Endodermal cell (in vitro differentiated cells): ENCODE results near the gene CASP12. TPM values are rescaled to one million over a fixed set of nuclear protein-coding genes. Genes with fewer than 3 reads are reported as not detected.

Experiments used
- DNase-seq: peaks from one replicate; pipeline ENCODE4 v3.0.0-alpha.2; 2017
- H3K27ac ChIP-seq: 2 replicates; pipeline ENCODE4 v1.5.1; 2013; ENCODE audit warnings: mild to moderate bottlenecking, low read depth, low read length, moderate library complexity
- H3K27me3 ChIP-seq: 2 replicates; pipeline ENCODE4 v1.6.1; 2013; ENCODE audit warnings: mild to moderate bottlenecking, low read length, moderate library complexity; ENCODE audit not compliant: insufficient read depth, control insufficient read depth, poor library complexity, severe bottlenecking
- H3K36me3 ChIP-seq: 2 replicates; pipeline ENCODE4 v1.7.0; 2013; ENCODE audit warnings: mild to moderate bottlenecking, low read length, moderate library complexity; ENCODE audit not compliant: control insufficient read depth, insufficient read depth
- H3K4me1 ChIP-seq: one replicate; pipeline ENCODE4 v1.7.0; 2013; ENCODE audit warnings: low read length; ENCODE audit not compliant: control insufficient read depth, insufficient read depth
- H3K4me3 ChIP-seq: 2 replicates; pipeline ENCODE4 v1.5.1; 2013; ENCODE audit warnings: mild to moderate bottlenecking, low read length, moderate library complexity
- H3K9ac ChIP-seq: 2 replicates; pipeline ENCODE4 v1.6.1; 2013; ENCODE audit warnings: mild to moderate bottlenecking, low read length, moderate library complexity; ENCODE audit not compliant: poor library complexity, severe bottlenecking; ENCODE audit errors: extremely low read depth
- H3K9me3 ChIP-seq: 2 replicates; pipeline ENCODE4 v1.6.1; 2013; ENCODE audit warnings: mild to moderate bottlenecking, low read length, moderate library complexity; ENCODE audit not compliant: control insufficient read depth
- H3K27ac Mint-ChIP-seq: 2 replicates; pipeline ENCODE4 v1.8.0; 2020; ENCODE audit warnings: mixed read lengths
- H3K27me3 Mint-ChIP-seq: 2 replicates; pipeline ENCODE4 v1.8.0; 2021; ENCODE audit warnings: mild to moderate bottlenecking, mixed read lengths; ENCODE audit not compliant: insufficient read depth
- H3K36me3 Mint-ChIP-seq: 2 replicates; pipeline ENCODE4 v1.8.0; 2020; ENCODE audit warnings: low read depth, mixed read lengths
- H3K4me1 Mint-ChIP-seq: 2 replicates; pipeline ENCODE4 v1.8.0; 2020; ENCODE audit warnings: mixed read lengths
- H3K4me3 Mint-ChIP-seq: 2 replicates; pipeline ENCODE4 v1.8.0; 2020; ENCODE audit warnings: mild to moderate bottlenecking, moderate library complexity, mixed read lengths
- H3K9me3 Mint-ChIP-seq: 2 replicates; pipeline ENCODE4 v1.8.0; 2020; ENCODE audit warnings: mild to moderate bottlenecking, mixed read lengths
- CTCF ChIP-seq: fragments of 200-600 bp; sonication (generic); conservative IDR thresholded peaks from 2 replicates; pipeline ENCODE4 v1.5.0; 2021; ENCODE audit warnings: antibody characterized with exemption, mild to moderate bottlenecking
- WGBS, 2 experiments: methylation state at CpG; one replicate each; pipeline versions ENCODE4 v1.1.5 to v1.1.7; 2013; ENCODE audit warnings: missing lambda C conversion rate in 2 of 2, mixed read lengths in 1 of 2; ENCODE audit not compliant: insufficient coverage in 1 of 2, insufficient read length in 1 of 2; 5-methylcytosine and 5-hydroxymethylcytosine counted together
- total RNA-seq, 2 donors: library from RNA; stranded (reverse); fragmentation: NEBNext Ultra II Directional in 1 of 2; extraction: Animal tissue kit (Norgen Biotek cat#: 25700) in 1 of 2; gene quantifications; 2 replicates in 1 of 2; 3 replicates in 1 of 2; pipeline ENCODE4 v1.2.1, GENCODE V29; 2021

Gene CASP12
- total RNA-seq, 2 donors from 2014 or later = not detected

GRCh38 chr11:104858882-104859775, 39.1 kb downstream of the CASP12 start:
- WGBS, 2 experiments = 93 to 100% methylated on average over 1 to 7 of the region's 7 CpGs
- TF ChIP-seq CTCF = no peak

GRCh38 chr11:104856607-104857006, 41.7 kb downstream of the CASP12 start:
- DNase-seq = no peak
- no peak overlapping the region for H3K27ac Mint-ChIP-seq
- Histone ChIP-seq H3K4me3 (no peak overlapping the region), H3K36me3 (no peaks in the 10 kb centered on the region), H3K27ac (no peak overlapping the region), H3K9ac (no peak overlapping the region), H3K27me3 (no peaks in the 10 kb centered on the region), H3K9me3 (no peaks in the 10 kb centered on the region), H3K4me1 (no peaks in the 10 kb centered on the region)
- no peak overlapping the region for H3K4me3 Mint-ChIP-seq
- H3K4me1 Mint-ChIP-seq = no peaks in the 10 kb centered on the region
- no peak for TF ChIP-seq CTCF
- no peaks in the 10 kb centered on the region for H3K9me3 Mint-ChIP-seq
- no peaks in the 10 kb centered on the region for H3K27me3 Mint-ChIP-seq
- H3K36me3 Mint-ChIP-seq = no peaks in the 10 kb centered on the region

More at GRCh38 chr11:104858882-104859775, 39.1 kb downstream of the CASP12 start:
- Mint-ChIP-seq H3K36me3 (no peaks in the 10 kb centered on the region), H3K9me3 (no peaks in the 10 kb centered on the region), H3K4me1 (no peaks in the 10 kb centered on the region), H3K4me3 (no peak overlapping the region), H3K27me3 (no peaks in the 10 kb centered on the region), H3K27ac (no peak overlapping the region)
- H3K9ac ChIP-seq = no peak overlapping the region
- H3K36me3 ChIP-seq = no peaks in the 10 kb centered on the region
- H3K9me3 ChIP-seq = no peaks in the 10 kb centered on the region
- no peaks in the 10 kb centered on the region for H3K27me3 ChIP-seq
- no peak overlapping the region for H3K4me3 ChIP-seq
- no peak for DNase-seq
- H3K4me1 ChIP-seq = no peaks in the 10 kb centered on the region
- no peak overlapping the region for H3K27ac ChIP-seq

GRCh38 chr11:104855965-104856364, 42.3 kb downstream of the CASP12 start:
- Histone ChIP-seq H3K36me3 (no peaks in the 10 kb centered on the region), H3K27ac (no peak overlapping the region), H3K4me3 (no peak overlapping the region), H3K9me3 (no peaks in the 10 kb centered on the region), H3K4me1 (no peaks in the 10 kb centered on the region), H3K9ac (no peak overlapping the region), H3K27me3 (no peaks in the 10 kb centered on the region)
- Mint-ChIP-seq H3K27ac (no peak overlapping the region), H3K27me3 (no peaks in the 10 kb centered on the region), H3K4me3 (no peak overlapping the region), H3K36me3 (no peaks in the 10 kb centered on the region), H3K9me3 (no peaks in the 10 kb centered on the region), H3K4me1 (no peaks in the 10 kb centered on the region)
- TF ChIP-seq CTCF = no peak
- DNase-seq = no peak
- WGBS, 2 experiments = 96% methylated on average over 2 of the region's 2 CpGs; no CpG with 5 or more reads in 1 of the 2 experiments
